GM18517 (cell line): Measurements from ENCODE around the gene KAZN.

Experiments used
- ATAC-seq: cut with Tn5 transposase; IDR thresholded peaks from one replicate; pipeline ENCODE4 v1.9.1; 2021; ENCODE audit warnings: mild to moderate bottlenecking, moderate library complexity; ENCODE audit not compliant: unreplicated experiment

KAZN gene

GRCh38 chr1:14945132-14946010, 346.9 kb downstream of the KAZN start:
- ATAC-seq = no peak

GRCh38 chr1:14946011-14946359, 347.5 kb downstream of the KAZN start:
- ATAC-seq = no peak

- ATAC-seq = no peak
Measured at GRCh38 chr1:14946684-14947238, 348.3 kb downstream of the KAZN start.

GRCh38 chr1:14947421-14947820, 348.9 kb downstream of the KAZN start:
- no peak for ATAC-seq

GRCh38 chr1:14948112-14948652, 349.7 kb downstream of the KAZN start:
- no peak for ATAC-seq

GRCh38 chr1:14949270-14949835, 350.9 kb downstream of the KAZN start:
- ATAC-seq = no peak

- no peak for ATAC-seq
Measured at GRCh38 chr1:14949836-14950713, 351.6 kb downstream of the KAZN start.

GRCh38 chr1:14951766-14952165, 353.3 kb downstream of the KAZN start:
- no peak for ATAC-seq

- ATAC-seq = no peak
Measured at GRCh38 chr1:14952626-14953314, 354.3 kb downstream of the KAZN start.

GRCh38 chr1:14954210-14954609, 355.7 kb downstream of the KAZN start:
- no peak for ATAC-seq

- no peak for ATAC-seq
Measured at GRCh38 chr1:14954930-14955329, 356.4 kb downstream of the KAZN start.

GRCh38 chr1:14955402-14955801, 356.9 kb downstream of the KAZN start:
- ATAC-seq = no peak

GRCh38 chr1:14955976-14956375, 357.5 kb downstream of the KAZN start:
- no peak for ATAC-seq

GRCh38 chr1:14956579-14957195, 358.2 kb downstream of the KAZN start:
- ATAC-seq = no peak

GRCh38 chr1:14957375-14958098, 359.1 kb downstream of the KAZN start:
- ATAC-seq = no peak

GRCh38 chr1:14958249-14959058, 360.0 kb downstream of the KAZN start:
- ATAC-seq = no peak

- no peak for ATAC-seq
Measured at GRCh38 chr1:14959059-14959694, 360.7 kb downstream of the KAZN start.

- no peak for ATAC-seq
Measured at GRCh38 chr1:14961661-14962267, 363.3 kb downstream of the KAZN start.
